ENCODE results near the gene CDK17. TPM values are rescaled to one million over a fixed set of nuclear protein-coding genes. Genes with fewer than 3 reads are reported as not detected.
"Not testable (repeated sequence)": the region's sequence is repeated elsewhere in the genome, so short reads cannot be mapped to it uniquely, and the experiment has no call there.

CDK17 gene
- total and polyA plus RNA-seq, 4 donors = 13.7 to 130 (median 29.1) TPM

DNA sequence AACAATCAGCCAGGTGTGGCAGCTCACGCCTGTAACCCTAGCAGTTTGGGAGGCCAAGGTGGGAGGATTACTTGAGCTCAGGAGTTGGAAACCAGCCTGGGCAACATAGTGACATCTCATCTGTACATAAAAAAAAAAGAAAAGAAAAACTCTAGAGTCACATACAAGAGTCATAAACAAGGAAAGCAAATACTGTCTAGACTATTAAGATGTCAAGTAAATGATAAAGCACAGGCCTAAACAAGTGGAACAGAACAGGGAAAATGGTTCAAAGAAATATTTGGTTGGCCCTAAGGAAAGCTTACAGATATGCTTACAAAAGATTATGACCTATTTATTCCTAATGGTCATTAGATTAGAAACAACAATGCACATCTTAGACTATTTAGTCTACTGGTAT lies 12.3 kb downstream of the CDK17 start:
- Histone ChIP-seq H3K27ac (ENCODE audit: low read depth in 1 of 2, low read length in 1 of 2) (peak overlapping the region in 1 of 2 donors; percentile 2), H3K4me1 (ENCODE audit: control insufficient read depth in 5 of 5, insufficient read depth in 5 of 5, low read length in 5 of 5) (peaks cover 0 to 17% (median 0%) of the 10 kb centered on the region in 5 donors), H3K36me3 (ENCODE audit: control insufficient read depth in 4 of 4, insufficient read depth in 4 of 4, low read length in 4 of 4) (no peaks in the 10 kb centered on the region), H3K9me3 (ENCODE audit: control insufficient read depth in 4 of 4, insufficient read depth in 3 of 4, low read length in 3 of 4) (no peaks in the 10 kb centered on the region), H3K4me3 (no peak overlapping the region), H3K27me3 (ENCODE audit: control insufficient read depth in 3 of 3, insufficient read depth in 3 of 3, low read length in 2 of 3) (no peaks in the 10 kb centered on the region), H3K9ac (ENCODE audit: insufficient read depth in 1 of 2, low read length in 2 of 2) (no peak overlapping the region)
- ATAC-seq (ENCODE audit: insufficient read depth, low FRiP score) (no peak), DNase-seq (no peak)
- TF ChIP-seq, protein P1, sequence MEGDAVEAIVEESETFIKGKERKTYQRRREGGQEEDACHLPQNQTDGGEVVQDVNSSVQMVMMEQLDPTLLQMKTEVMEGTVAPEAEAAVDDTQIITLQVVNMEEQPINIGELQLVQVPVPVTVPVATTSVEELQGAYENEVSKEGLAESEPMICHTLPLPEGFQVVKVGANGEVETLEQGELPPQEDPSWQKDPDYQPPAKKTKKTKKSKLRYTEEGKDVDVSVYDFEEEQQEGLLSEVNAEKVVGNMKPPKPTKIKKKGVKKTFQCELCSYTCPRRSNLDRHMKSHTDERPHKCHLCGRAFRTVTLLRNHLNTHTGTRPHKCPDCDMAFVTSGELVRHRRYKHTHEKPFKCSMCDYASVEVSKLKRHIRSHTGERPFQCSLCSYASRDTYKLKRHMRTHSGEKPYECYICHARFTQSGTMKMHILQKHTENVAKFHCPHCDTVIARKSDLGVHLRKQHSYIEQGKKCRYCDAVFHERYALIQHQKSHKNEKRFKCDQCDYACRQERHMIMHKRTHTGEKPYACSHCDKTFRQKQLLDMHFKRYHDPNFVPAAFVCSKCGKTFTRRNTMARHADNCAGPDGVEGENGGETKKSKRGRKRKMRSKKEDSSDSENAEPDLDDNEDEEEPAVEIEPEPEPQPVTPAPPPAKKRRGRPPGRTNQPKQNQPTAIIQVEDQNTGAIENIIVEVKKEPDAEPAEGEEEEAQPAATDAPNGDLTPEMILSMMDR (IDR thresholded peaks at IDR 0.05; ENCODE audit: control extremely low read depth, extremely low read depth) = no peak
- 85 to 93% methylated on average over 1 of the region's 1 CpG for WGBS, 2 donors

DNA sequence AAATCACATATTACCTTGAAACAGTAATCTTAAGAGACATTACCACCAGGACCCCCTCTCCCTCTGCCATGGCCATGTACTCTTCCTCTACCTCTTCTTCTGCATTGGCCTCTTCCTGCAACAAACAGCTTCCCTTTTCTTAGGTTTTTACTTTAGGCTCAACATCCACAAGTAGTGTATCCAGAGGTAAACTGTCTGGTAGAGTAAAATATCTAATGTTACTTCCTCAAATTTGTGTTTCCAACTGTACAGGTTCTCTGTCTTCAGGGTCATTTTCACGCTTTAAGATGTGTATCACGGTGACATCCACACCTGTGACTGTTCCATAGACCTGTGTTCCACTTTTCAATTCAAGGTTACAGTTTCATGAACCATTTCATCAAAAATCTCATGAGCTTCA lies 13.4 kb downstream of the CDK17 start:
- WGBS, 2 donors = 38 to 81% methylated on average over 2 of the region's 2 CpGs
- no peak overlapping the region for H3K9ac ChIP-seq (ENCODE audit: insufficient read depth in 1 of 2, low read length in 2 of 2)
- H3K4me3 ChIP-seq = no peak overlapping the region
- H3K9me3 ChIP-seq (ENCODE audit: control insufficient read depth in 4 of 4, insufficient read depth in 3 of 4, low read length in 3 of 4) = no peaks in the 10 kb centered on the region
- H3K4me1 ChIP-seq (ENCODE audit: control insufficient read depth in 5 of 5, insufficient read depth in 5 of 5, low read length in 5 of 5) = peaks cover 0 to 13% (median 0%) of the 10 kb centered on the region in 5 donors
- no peak overlapping the region for H3K27ac ChIP-seq (ENCODE audit: low read depth in 1 of 2, low read length in 1 of 2)
- ATAC-seq (ENCODE audit: insufficient read depth, low FRiP score) (no peak), DNase-seq (no peak)
- TF ChIP-seq, protein P1 (IDR thresholded peaks at IDR 0.05; ENCODE audit: control extremely low read depth, extremely low read depth) = no peak
- H3K27me3 ChIP-seq (ENCODE audit: control insufficient read depth in 3 of 3, insufficient read depth in 3 of 3, low read length in 2 of 3) = no peaks in the 10 kb centered on the region
- no peaks in the 10 kb centered on the region for H3K36me3 ChIP-seq (ENCODE audit: control insufficient read depth in 4 of 4, insufficient read depth in 4 of 4, low read length in 4 of 4)

DNA sequence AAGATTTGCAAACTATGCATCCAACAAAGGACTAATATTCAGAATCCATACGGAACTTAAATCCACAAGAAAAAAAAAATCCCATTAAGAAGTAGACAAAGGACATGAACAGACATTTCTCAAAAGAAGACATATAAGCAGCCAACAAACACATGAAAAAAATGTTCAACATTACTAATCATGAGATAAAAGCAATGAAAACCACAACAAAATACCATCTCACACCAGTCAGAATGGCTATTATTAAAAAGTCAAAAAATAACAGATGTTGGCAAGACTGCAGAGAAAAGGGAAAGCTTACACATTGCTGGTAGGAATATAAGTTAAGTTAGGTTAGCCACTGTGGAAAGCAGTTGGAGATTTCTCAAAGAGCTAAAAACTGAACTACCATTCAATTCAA lies 16.2 kb downstream of the CDK17 start:
- Histone ChIP-seq H3K9me3 (ENCODE audit: control insufficient read depth in 4 of 4, insufficient read depth in 3 of 4, low read length in 3 of 4) (no peaks in the 10 kb centered on the region), H3K4me1 (ENCODE audit: control insufficient read depth in 5 of 5, insufficient read depth in 5 of 5, low read length in 5 of 5) (peaks cover 0 to 14% (median 0%) of the 10 kb centered on the region in 5 donors), H3K9ac (ENCODE audit: insufficient read depth in 1 of 2, low read length in 2 of 2) (no peak overlapping the region), H3K36me3 (ENCODE audit: control insufficient read depth in 4 of 4, insufficient read depth in 4 of 4, low read length in 4 of 4) (no peaks in the 10 kb centered on the region), H3K27me3 (ENCODE audit: control insufficient read depth in 3 of 3, insufficient read depth in 3 of 3, low read length in 2 of 3) (no peaks in the 10 kb centered on the region), H3K4me3 (no peak overlapping the region), H3K27ac (ENCODE audit: low read depth in 1 of 2, low read length in 1 of 2) (no peak overlapping the region)
- 87 to 100% methylated on average over 1 of the region's 1 CpG for WGBS, 2 donors
- TF ChIP-seq, protein P1 (IDR thresholded peaks at IDR 0.05; ENCODE audit: control extremely low read depth, extremely low read depth) = no peak
- ATAC-seq (ENCODE audit: insufficient read depth, low FRiP score) = no peak
- DNase-seq = no peak

DNA sequence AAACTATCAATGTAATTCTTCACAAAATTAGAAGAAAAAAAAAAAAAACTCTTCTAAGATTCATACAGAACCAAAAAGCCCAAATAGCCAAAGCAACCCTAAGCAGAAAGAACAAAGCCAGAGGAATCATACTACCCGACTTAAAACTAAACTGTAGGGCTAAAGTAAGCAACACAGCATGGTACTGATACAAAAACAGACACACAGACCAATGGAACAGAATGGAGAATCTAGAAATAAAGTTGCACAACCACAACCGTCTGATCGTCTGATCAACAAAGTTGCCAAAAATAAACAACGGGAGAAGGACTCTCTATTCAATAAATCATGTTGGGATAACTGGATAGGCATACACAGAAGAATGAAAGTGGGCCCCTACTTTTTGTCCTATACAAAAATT lies 16.9 kb downstream of the CDK17 start:
- peaks cover 0 to 14% (median 0%) of the 10 kb centered on the region in 5 donors for H3K4me1 ChIP-seq (ENCODE audit: control insufficient read depth in 5 of 5, insufficient read depth in 5 of 5, low read length in 5 of 5)
- no peaks in the 10 kb centered on the region for H3K9me3 ChIP-seq (ENCODE audit: control insufficient read depth in 4 of 4, insufficient read depth in 3 of 4, low read length in 3 of 4)
- H3K4me3 ChIP-seq = no peak overlapping the region
- H3K36me3 ChIP-seq (ENCODE audit: control insufficient read depth in 4 of 4, insufficient read depth in 4 of 4, low read length in 4 of 4) = no peaks in the 10 kb centered on the region
- TF ChIP-seq, protein P1 (IDR thresholded peaks at IDR 0.05; ENCODE audit: control extremely low read depth, extremely low read depth) = no peak
- ATAC-seq (ENCODE audit: insufficient read depth, low FRiP score) (no peak), DNase-seq (no peak)
- H3K27me3 ChIP-seq (ENCODE audit: control insufficient read depth in 3 of 3, insufficient read depth in 3 of 3, low read length in 2 of 3) = no peaks in the 10 kb centered on the region
- WGBS, 2 donors = 63 to 70% methylated on average over 4 of the region's 4 CpGs
- H3K9ac ChIP-seq (ENCODE audit: insufficient read depth in 1 of 2, low read length in 2 of 2) = no peak overlapping the region
- H3K27ac ChIP-seq (ENCODE audit: low read depth in 1 of 2, low read length in 1 of 2) = no peak overlapping the region

DNA sequence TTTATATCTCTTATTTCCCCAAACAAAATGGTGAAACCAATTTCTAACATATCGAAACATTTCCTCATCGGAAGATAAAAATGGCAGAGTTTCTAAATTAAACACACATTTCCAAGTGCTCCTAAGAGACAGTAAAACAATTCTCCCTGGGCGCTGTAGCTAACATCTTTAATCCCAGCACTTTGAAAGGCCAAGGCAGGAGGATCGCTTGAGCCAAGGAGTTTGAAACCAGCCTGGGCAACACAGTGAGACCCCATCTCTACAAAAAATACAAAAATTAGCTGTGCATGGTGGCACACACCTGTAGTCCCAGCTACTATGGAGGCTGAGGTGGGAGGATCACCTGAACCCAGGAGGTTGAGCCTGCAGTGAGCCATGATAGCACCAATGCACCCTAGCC lies 20.5 kb downstream of the CDK17 start:
- H3K27me3 ChIP-seq (ENCODE audit: control insufficient read depth in 3 of 3, insufficient read depth in 3 of 3, low read length in 2 of 3); H3K9me3 ChIP-seq (ENCODE audit: control insufficient read depth in 4 of 4, insufficient read depth in 3 of 4, low read length in 3 of 4); H3K36me3 ChIP-seq (ENCODE audit: control insufficient read depth in 4 of 4, insufficient read depth in 4 of 4, low read length in 4 of 4); DNase-seq; ATAC-seq (ENCODE audit: insufficient read depth, low FRiP score); H3K27ac ChIP-seq (ENCODE audit: low read depth in 1 of 2, low read length in 1 of 2); H3K9ac ChIP-seq (ENCODE audit: insufficient read depth in 1 of 2, low read length in 2 of 2); H3K4me3 ChIP-seq: not testable (repeated sequence)
- peaks cover 0 to 17% (median 4%) of the 10 kb centered on the region in 5 donors for H3K4me1 ChIP-seq (ENCODE audit: control insufficient read depth in 5 of 5, insufficient read depth in 5 of 5, low read length in 5 of 5)
- WGBS, 2 donors = 93 to 98% methylated on average over 4 of the region's 4 CpGs

Measured in lung (tissue), 12 donors.